ENCODE results near the gene KLHL7.

DNA sequence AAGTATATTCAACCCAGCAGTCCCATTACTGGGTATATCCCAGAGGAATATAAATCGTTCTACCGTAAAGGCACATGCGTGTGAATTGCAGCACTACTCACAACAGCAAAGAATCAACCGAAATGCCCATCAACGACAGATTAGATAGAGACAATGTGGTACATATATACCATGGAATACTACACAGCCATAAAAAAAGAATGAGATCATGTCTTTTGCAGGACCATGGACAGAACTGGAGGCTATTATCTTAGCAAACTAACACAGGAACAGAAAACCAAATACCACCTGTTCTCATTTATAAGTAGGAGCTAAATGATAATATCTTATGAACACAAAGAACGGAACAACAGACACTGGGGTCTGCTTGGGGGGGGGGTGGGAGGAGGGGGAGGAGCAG is 44.3 kb upstream of the KLHL7 start:
- TF ChIP-seq, protein P1, sequence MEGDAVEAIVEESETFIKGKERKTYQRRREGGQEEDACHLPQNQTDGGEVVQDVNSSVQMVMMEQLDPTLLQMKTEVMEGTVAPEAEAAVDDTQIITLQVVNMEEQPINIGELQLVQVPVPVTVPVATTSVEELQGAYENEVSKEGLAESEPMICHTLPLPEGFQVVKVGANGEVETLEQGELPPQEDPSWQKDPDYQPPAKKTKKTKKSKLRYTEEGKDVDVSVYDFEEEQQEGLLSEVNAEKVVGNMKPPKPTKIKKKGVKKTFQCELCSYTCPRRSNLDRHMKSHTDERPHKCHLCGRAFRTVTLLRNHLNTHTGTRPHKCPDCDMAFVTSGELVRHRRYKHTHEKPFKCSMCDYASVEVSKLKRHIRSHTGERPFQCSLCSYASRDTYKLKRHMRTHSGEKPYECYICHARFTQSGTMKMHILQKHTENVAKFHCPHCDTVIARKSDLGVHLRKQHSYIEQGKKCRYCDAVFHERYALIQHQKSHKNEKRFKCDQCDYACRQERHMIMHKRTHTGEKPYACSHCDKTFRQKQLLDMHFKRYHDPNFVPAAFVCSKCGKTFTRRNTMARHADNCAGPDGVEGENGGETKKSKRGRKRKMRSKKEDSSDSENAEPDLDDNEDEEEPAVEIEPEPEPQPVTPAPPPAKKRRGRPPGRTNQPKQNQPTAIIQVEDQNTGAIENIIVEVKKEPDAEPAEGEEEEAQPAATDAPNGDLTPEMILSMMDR (IDR thresholded peaks at IDR 0.05; ENCODE audit: low read depth, low read length, missing input control): no peak
- TF ChIP-seq ATF3 (IDR thresholded peaks at IDR 0.05) (no peak), RAD21 (IDR thresholded peaks at IDR 0.05) (no peak), TAF1 (conservative IDR thresholded peaks at IDR 0.05) (no peak), NR2F2 (IDR thresholded peaks at IDR 0.05) (no peak)
